Measurements from ENCODE around the gene MAPK11.

MAPK11 gene

DNA sequence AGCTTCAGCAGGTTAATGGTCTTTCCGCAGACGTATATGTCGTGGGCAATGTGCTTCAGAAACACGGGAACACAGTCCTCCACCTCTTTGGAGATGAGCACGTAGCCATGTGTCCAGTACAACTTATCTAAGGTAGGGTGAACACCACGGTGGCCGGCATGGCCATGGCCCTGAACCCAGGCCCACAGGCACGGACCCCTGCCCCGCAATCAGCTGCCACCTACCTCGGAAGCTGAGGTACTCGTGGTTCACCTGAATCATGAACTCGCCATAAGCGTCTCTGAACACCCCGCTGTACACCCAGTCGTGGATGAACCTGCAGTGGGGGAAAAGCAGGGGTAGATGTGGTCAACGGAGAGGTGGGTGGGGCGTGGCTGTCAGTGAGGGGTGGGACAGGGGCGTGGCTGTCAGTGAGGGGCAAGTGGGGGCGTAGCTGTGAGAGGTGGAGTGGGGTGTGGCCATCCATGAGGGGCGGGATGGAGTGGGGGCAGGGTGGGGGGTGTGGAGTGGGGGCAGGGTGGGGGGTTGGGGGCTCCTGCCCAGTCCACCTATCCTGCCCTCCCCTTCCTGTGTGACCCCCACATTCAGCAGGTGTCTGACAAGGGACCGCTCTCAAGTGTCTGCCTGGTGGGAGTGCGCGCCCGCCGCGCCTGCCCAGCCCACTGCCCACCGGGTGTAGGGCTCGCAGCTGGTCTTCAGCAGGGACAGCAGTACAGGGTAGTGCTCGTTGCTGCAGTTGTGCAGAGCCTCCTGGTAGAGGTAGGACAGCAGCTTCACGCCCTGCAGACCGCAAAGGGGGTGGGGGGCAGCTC, 43.9 kb downstream of the MAPK11 start:
- Histone ChIP-seq H3K4me1 (ENCODE audit: insufficient read depth, low read length) (no peaks in the 10 kb centered on the region), H3K4me2 (ENCODE audit: insufficient read depth, low read length) (no peak overlapping the region), H3K9ac (ENCODE audit: low read depth, low read length) (no peak overlapping the region), H3K27me3 (ENCODE audit: insufficient read depth, low read length, poor library complexity) (no peaks in the 10 kb centered on the region), H4K20me1 (ENCODE audit: insufficient read depth, low read length) (peaks cover 36% of the 10 kb centered on the region), H3K36me3 (ENCODE audit: insufficient read depth, low read length) (peaks cover 73% of the 10 kb centered on the region), H3K79me2 (ENCODE audit: insufficient read depth, low read length) (peaks cover 12% of the 10 kb centered on the region; the same call in 1 of the 2 replicates), H2AFZ (ENCODE audit: low read depth, low read length) (no peak overlapping the region), H3K9me3 (ENCODE audit: insufficient read depth, low read length, severe bottlenecking) (no peaks in the 10 kb centered on the region), H3K27ac (ENCODE audit: low read length) (no peak overlapping the region), H3K4me3 (ENCODE audit: low read depth in 1 of 2, low read length in 2 of 2) (no peak overlapping the region)
- no peak for DNase-seq
- TF ChIP-seq EZH2 (IDR thresholded peaks at IDR 0.05; ENCODE audit: borderline replicate concordance, low read depth, low read length, severe bottlenecking): no peak
- TF ChIP-seq, protein P1, sequence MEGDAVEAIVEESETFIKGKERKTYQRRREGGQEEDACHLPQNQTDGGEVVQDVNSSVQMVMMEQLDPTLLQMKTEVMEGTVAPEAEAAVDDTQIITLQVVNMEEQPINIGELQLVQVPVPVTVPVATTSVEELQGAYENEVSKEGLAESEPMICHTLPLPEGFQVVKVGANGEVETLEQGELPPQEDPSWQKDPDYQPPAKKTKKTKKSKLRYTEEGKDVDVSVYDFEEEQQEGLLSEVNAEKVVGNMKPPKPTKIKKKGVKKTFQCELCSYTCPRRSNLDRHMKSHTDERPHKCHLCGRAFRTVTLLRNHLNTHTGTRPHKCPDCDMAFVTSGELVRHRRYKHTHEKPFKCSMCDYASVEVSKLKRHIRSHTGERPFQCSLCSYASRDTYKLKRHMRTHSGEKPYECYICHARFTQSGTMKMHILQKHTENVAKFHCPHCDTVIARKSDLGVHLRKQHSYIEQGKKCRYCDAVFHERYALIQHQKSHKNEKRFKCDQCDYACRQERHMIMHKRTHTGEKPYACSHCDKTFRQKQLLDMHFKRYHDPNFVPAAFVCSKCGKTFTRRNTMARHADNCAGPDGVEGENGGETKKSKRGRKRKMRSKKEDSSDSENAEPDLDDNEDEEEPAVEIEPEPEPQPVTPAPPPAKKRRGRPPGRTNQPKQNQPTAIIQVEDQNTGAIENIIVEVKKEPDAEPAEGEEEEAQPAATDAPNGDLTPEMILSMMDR (IDR thresholded peaks at IDR 0.05; ENCODE audit: borderline replicate concordance, extremely low read depth, low read length, poor library complexity, severe bottlenecking): no peak
- no peak for ATAC-seq (ENCODE audit: insufficient read depth, low read depth)

DNA sequence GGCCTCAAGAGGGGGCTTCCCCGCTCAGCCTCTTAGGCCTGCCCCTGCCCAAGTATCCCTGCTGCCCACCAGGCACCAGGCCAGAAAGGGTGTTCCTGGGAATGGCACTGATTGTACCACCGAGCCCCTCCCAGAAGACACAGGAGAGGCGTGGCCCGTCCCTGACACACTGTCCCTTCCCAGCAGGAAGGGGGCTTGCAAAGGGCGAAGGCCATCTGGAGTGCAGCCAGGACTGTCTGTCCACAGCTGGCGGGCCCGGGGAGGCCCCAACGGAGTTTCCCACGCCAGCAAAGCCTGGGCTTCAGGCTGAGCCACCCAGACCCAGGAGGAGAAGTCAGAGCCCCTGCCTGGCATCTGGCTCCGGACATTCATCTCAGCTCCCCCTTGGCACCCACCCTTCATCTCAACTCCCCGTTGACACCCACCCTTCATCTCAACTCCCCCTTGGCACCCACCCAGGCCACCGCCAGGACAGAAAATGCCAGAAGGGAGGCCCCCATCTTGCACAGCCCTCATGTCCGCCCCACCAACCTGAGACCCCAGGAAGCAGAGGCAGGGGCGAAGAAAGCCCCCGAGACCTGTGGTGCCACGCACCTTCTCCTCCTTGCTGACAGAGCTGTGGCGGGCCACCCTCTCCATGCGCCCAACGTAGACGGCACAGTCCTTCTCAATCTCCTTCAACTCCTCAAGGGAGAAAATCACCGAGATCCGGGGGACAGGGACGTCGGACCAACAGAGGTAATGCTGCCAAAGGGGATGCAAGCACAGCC, 44.8 kb downstream of the MAPK11 start:
- no peak overlapping the region for H3K4me3 ChIP-seq (ENCODE audit: low read depth in 1 of 2, low read length in 2 of 2)
- H3K27ac ChIP-seq (ENCODE audit: low read length): no peak overlapping the region
- peaks cover 9% of the 10 kb centered on the region; the same call in 1 of the 2 replicates for H3K79me2 ChIP-seq (ENCODE audit: insufficient read depth, low read length)
- no peak for ATAC-seq (ENCODE audit: insufficient read depth, low read depth)
- H3K4me2 ChIP-seq (ENCODE audit: insufficient read depth, low read length): no peak overlapping the region
- peaks cover 44% of the 10 kb centered on the region for H4K20me1 ChIP-seq (ENCODE audit: insufficient read depth, low read length)
- DNase-seq: no peak
- H3K9ac ChIP-seq (ENCODE audit: low read depth, low read length): no peak overlapping the region
- H3K4me1 ChIP-seq (ENCODE audit: insufficient read depth, low read length): no peaks in the 10 kb centered on the region
- H2AFZ ChIP-seq (ENCODE audit: low read depth, low read length): no peak overlapping the region
- H3K27me3 ChIP-seq (ENCODE audit: insufficient read depth, low read length, poor library complexity): no peaks in the 10 kb centered on the region
- H3K9me3 ChIP-seq (ENCODE audit: insufficient read depth, low read length, severe bottlenecking): no peaks in the 10 kb centered on the region
- no peak for TF ChIP-seq EZH2 (IDR thresholded peaks at IDR 0.05; ENCODE audit: borderline replicate concordance, low read depth, low read length, severe bottlenecking)
- TF ChIP-seq, protein P1 (IDR thresholded peaks at IDR 0.05; ENCODE audit: borderline replicate concordance, extremely low read depth, low read length, poor library complexity, severe bottlenecking): no peak
- peaks cover 82% of the 10 kb centered on the region for H3K36me3 ChIP-seq (ENCODE audit: insufficient read depth, low read length)

DNA sequence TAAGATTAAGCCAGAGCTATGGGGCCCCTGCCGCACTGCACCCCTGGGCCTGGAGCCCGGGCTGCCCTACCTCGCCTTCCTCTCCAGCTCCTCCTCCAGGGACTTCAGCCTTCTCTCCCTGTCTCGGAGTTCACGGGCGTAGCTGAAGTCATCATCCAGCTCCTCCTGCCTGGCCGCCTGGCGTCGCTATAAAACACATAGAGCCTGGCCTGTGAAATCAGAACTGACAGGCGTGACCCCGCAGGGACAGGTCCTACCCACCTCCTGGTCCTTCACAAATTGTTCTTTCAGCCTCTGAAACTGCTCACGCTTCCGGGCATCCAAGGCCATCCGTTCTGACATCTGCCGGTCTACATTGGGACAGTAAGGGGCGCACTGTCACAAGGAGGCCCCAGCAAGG, 46.1 kb downstream of the MAPK11 start:
- H3K9ac ChIP-seq (ENCODE audit: low read depth, low read length): no peak overlapping the region
- peaks cover 87% of the 10 kb centered on the region for H3K36me3 ChIP-seq (ENCODE audit: insufficient read depth, low read length)
- ATAC-seq (ENCODE audit: insufficient read depth, low read depth): no peak
- H3K4me2 ChIP-seq (ENCODE audit: insufficient read depth, low read length): no peak overlapping the region
- H4K20me1 ChIP-seq (ENCODE audit: insufficient read depth, low read length): peaks cover 51% of the 10 kb centered on the region
- H2AFZ ChIP-seq (ENCODE audit: low read depth, low read length): no peak overlapping the region
- no peak overlapping the region for H3K4me3 ChIP-seq (ENCODE audit: low read depth in 1 of 2, low read length in 2 of 2)
- 0 out of 2 replicates have a peak, but pooled peaks cover under 1% of the 10 kb centered on the region for H3K79me2 ChIP-seq (ENCODE audit: insufficient read depth, low read length)
- no peaks in the 10 kb centered on the region for H3K27me3 ChIP-seq (ENCODE audit: insufficient read depth, low read length, poor library complexity)
- H3K9me3 ChIP-seq (ENCODE audit: insufficient read depth, low read length, severe bottlenecking): no peaks in the 10 kb centered on the region
- TF ChIP-seq, protein P1 (IDR thresholded peaks at IDR 0.05; ENCODE audit: borderline replicate concordance, extremely low read depth, low read length, poor library complexity, severe bottlenecking): no peak
- TF ChIP-seq EZH2 (IDR thresholded peaks at IDR 0.05; ENCODE audit: borderline replicate concordance, low read depth, low read length, severe bottlenecking): no peak
- DNase-seq: no peak
- H3K4me1 ChIP-seq (ENCODE audit: insufficient read depth, low read length): no peaks in the 10 kb centered on the region
- no peak overlapping the region for H3K27ac ChIP-seq (ENCODE audit: low read length)

Measured in DND-41 (cell line).